Right lung (tissue), 5 donors: ENCODE measurements around the gene OCA2. TPM values are rescaled to one million over a fixed set of nuclear protein-coding genes. Genes with fewer than 3 reads are reported as not detected.
A peak's percentile ranks its signal among the peaks of the same experiment; 100 is the strongest.
"Not testable (repeated sequence)": the region's sequence is repeated elsewhere in the genome, so short reads cannot be mapped to it uniquely, and the experiment has no call there.

Experiments used
- DNase-seq, 2 donors: peaks; one replicate each; pipeline ENCODE4 v3.0.0-alpha.2; 2013
- polyA plus RNA-seq, 5 donors: library from polyadenylated mRNA; unstranded; fragments of 120-200 nt; gene quantifications; one replicate each; pipeline versions ENCODE4 v1.2.1 to v1.2.3, GENCODE V29; 2013; ENCODE audit warnings: inconsistent platforms in 1 of 5, low replicate concordance in 1 of 5; ENCODE audit not compliant: insufficient read length in 5 of 5, insufficient read depth in 1 of 5

Gene OCA2
- polyA plus RNA-seq, 5 donors = 11.5 to 19.4 (median 15.1) TPM

- DNase-seq = no peak
These were observed 142.8 kb downstream of the OCA2 start for GRCh38 chr15:27956285-27956684.

- DNase-seq = no peak
These were observed 144.0 kb downstream of the OCA2 start for GRCh38 chr15:27955087-27955486.

- not testable (repeated sequence) for DNase-seq
These were observed 146.5 kb downstream of the OCA2 start for GRCh38 chr15:27952593-27952992.

GRCh38 chr15:27951191-27951890 lies 147.8 kb downstream of the OCA2 start:
- DNase-seq = no peak

- DNase-seq = no peak
These were observed 150.0 kb downstream of the OCA2 start for GRCh38 chr15:27949089-27949488.

GRCh38 chr15:27939246-27939645 lies 159.9 kb downstream of the OCA2 start:
- DNase-seq = no peak

GRCh38 chr15:27937851-27938250 lies 161.3 kb downstream of the OCA2 start:
- DNase-seq = no peak

- no peak for DNase-seq
These were observed 163.0 kb downstream of the OCA2 start for GRCh38 chr15:27936164-27936563.

- no peak for DNase-seq
These were observed 163.8 kb downstream of the OCA2 start for GRCh38 chr15:27935328-27935727.

GRCh38 chr15:27934782-27935181 lies 164.3 kb downstream of the OCA2 start:
- no peak for DNase-seq

- no peak for DNase-seq
These were observed 165.6 kb downstream of the OCA2 start for GRCh38 chr15:27933562-27933961.

- DNase-seq = no peak
These were observed 166.5 kb downstream of the OCA2 start for GRCh38 chr15:27932600-27932999.

- DNase-seq = no peak
These were observed 170.7 kb downstream of the OCA2 start for GRCh38 chr15:27928386-27928785.

- no peak for DNase-seq
These were observed 186.8 kb downstream of the OCA2 start for GRCh38 chr15:27912283-27912682.

- DNase-seq = no peak
These were observed 192.3 kb downstream of the OCA2 start for GRCh38 chr15:27906802-27907201.

GRCh38 chr15:27903405-27903804 lies 195.7 kb downstream of the OCA2 start:
- no peak for DNase-seq

GRCh38 chr15:27902680-27903385 lies 196.3 kb downstream of the OCA2 start:
- no peak for DNase-seq

GRCh38 chr15:27899583-27900285 lies 199.4 kb downstream of the OCA2 start:
- no peak for DNase-seq

- DNase-seq = no peak
These were observed 201.6 kb downstream of the OCA2 start for GRCh38 chr15:27897481-27897880.

GRCh38 chr15:27894645-27895044 lies 204.5 kb downstream of the OCA2 start:
- DNase-seq = no peak

GRCh38 chr15:27889258-27889657 lies 209.9 kb downstream of the OCA2 start:
- DNase-seq = no peak

- DNase-seq = peak; percentile 29 to 40
These were observed 213.9 kb downstream of the OCA2 start for GRCh38 chr15:27885201-27885600.

- DNase-seq = no peak
These were observed 214.4 kb downstream of the OCA2 start for GRCh38 chr15:27884726-27885125.
